SJCRH30 (cell line): Measurements from ENCODE around the gene KLF7. TPM values are rescaled to one million over a fixed set of nuclear protein-coding genes. Genes with fewer than 3 reads are reported as not detected.

ENCODE experiments used
- DNase-seq, 2 experiments: peaks; one replicate each; pipeline ENCODE4 v3.0.0-alpha.2; 2015 to 2020
- H3K27ac ChIP-seq: fragments of 250-450 bp; sonication (Bioruptor Pico); 2 replicates; pipeline ENCODE4 v1.5.1; 2020; ENCODE audit warnings: mild to moderate bottlenecking, moderate library complexity
- H3K27me3 ChIP-seq: fragments of 250-450 bp; sonication (Bioruptor Pico); 2 replicates; pipeline ENCODE4 v1.5.1; 2020; ENCODE audit warnings: mild to moderate bottlenecking, moderate library complexity
- H3K36me3 ChIP-seq: fragments of 250-450 bp; sonication (Bioruptor Pico); 2 replicates; pipeline ENCODE4 v1.5.1; 2020; ENCODE audit warnings: mild to moderate bottlenecking, moderate library complexity
- H3K4me1 ChIP-seq: fragments of 250-450 bp; sonication (Bioruptor Pico); 2 replicates; pipeline ENCODE4 v1.5.1; 2020; ENCODE audit warnings: mild to moderate bottlenecking, moderate library complexity
- H3K4me3 ChIP-seq: fragments of 250-450 bp; sonication (Bioruptor Pico); 2 replicates; pipeline ENCODE4 v1.5.1; 2020; ENCODE audit warnings: mild to moderate bottlenecking, moderate library complexity
- H3K9me3 ChIP-seq: fragments of 250-450 bp; sonication (Bioruptor Pico); replicated peaks from 2 replicates; pipeline ENCODE4 v1.5.1; 2020; ENCODE audit warnings: mild to moderate bottlenecking, moderate library complexity
- total RNA-seq: library from RNA; depleted of rRNA; stranded (reverse); fragments of >200 nt; shearing (Covaris generic); gene quantifications from 2 replicates; pipeline ENCODE4 v1.2.3, GENCODE V29; 2014

KLF7 gene
- total RNA-seq, 1 experiment from 2014 or later: 6.7 TPM

GRCh38 chr2:207071820-207072219, 93.9 kb downstream of the KLF7 start:
- H3K4me3 ChIP-seq: no peak overlapping the region
- DNase-seq: no peak
- no peaks in the 10 kb centered on the region for H3K36me3 ChIP-seq
- H3K4me1 ChIP-seq: peaks cover 18% of the 10 kb centered on the region
- H3K27ac ChIP-seq: no peak overlapping the region
- H3K27me3 ChIP-seq: no peaks in the 10 kb centered on the region
- H3K9me3 ChIP-seq: no peaks in the 10 kb centered on the region

GRCh38 chr2:207067473-207067872, 98.3 kb downstream of the KLF7 start:
- H3K27ac ChIP-seq: no peak overlapping the region
- no peak overlapping the region for H3K4me3 ChIP-seq
- no peaks in the 10 kb centered on the region for H3K36me3 ChIP-seq
- peaks cover 14% of the 10 kb centered on the region for H3K4me1 ChIP-seq
- H3K9me3 ChIP-seq: no peaks in the 10 kb centered on the region; the same call in 1 of the 2 replicates
- no peaks in the 10 kb centered on the region for H3K27me3 ChIP-seq
- DNase-seq: no peak

GRCh38 chr2:207066791-207067460, 98.8 kb downstream of the KLF7 start:
- no peaks in the 10 kb centered on the region for H3K27me3 ChIP-seq
- H3K4me1 ChIP-seq: peaks cover 14% of the 10 kb centered on the region
- no peaks in the 10 kb centered on the region; the same call in 1 of the 2 replicates for H3K9me3 ChIP-seq
- no peak overlapping the region for H3K27ac ChIP-seq
- H3K4me3 ChIP-seq: no peak overlapping the region
- DNase-seq: peak in 1 of 2 experiments; percentile 27
- no peaks in the 10 kb centered on the region for H3K36me3 ChIP-seq

GRCh38 chr2:207066166-207066565, 99.6 kb downstream of the KLF7 start:
- no peaks in the 10 kb centered on the region for H3K36me3 ChIP-seq
- no peak overlapping the region for H3K4me3 ChIP-seq
- H3K4me1 ChIP-seq: peaks cover 14% of the 10 kb centered on the region
- no peaks in the 10 kb centered on the region; the same call in 1 of the 2 replicates for H3K9me3 ChIP-seq
- no peaks in the 10 kb centered on the region for H3K27me3 ChIP-seq
- DNase-seq: no peak
- no peak overlapping the region for H3K27ac ChIP-seq

GRCh38 chr2:207064128-207064690, 101.5 kb downstream of the KLF7 start:
- Histone ChIP-seq H3K9me3 (no peaks in the 10 kb centered on the region; the same call in 1 of the 2 replicates), H3K27me3 (no peaks in the 10 kb centered on the region), H3K4me3 (no peak overlapping the region), H3K36me3 (no peaks in the 10 kb centered on the region), H3K4me1 (peaks cover 12% of the 10 kb centered on the region), H3K27ac (no peak overlapping the region)
- DNase-seq: no peak

GRCh38 chr2:207061181-207061580, 104.6 kb downstream of the KLF7 start:
- H3K4me1 ChIP-seq: peaks cover 2% of the 10 kb centered on the region
- H3K9me3 ChIP-seq: no peaks in the 10 kb centered on the region
- no peak overlapping the region for H3K27ac ChIP-seq
- no peak overlapping the region for H3K4me3 ChIP-seq
- DNase-seq: no peak
- no peaks in the 10 kb centered on the region for H3K36me3 ChIP-seq
- no peaks in the 10 kb centered on the region for H3K27me3 ChIP-seq

GRCh38 chr2:207055257-207055656, 110.5 kb downstream of the KLF7 start:
- Histone ChIP-seq H3K27ac (peak overlapping the region; percentile 89), H3K9me3 (no peaks in the 10 kb centered on the region), H3K27me3 (no peaks in the 10 kb centered on the region), H3K4me1 (peaks cover 17% of the 10 kb centered on the region), H3K36me3 (no peaks in the 10 kb centered on the region), H3K4me3 (no peak overlapping the region)
- DNase-seq: peak; percentile 88 to 93

GRCh38 chr2:207054521-207054920, 111.2 kb downstream of the KLF7 start:
- no peaks in the 10 kb centered on the region for H3K36me3 ChIP-seq
- peak in 1 of 2 experiments; percentile 15 for DNase-seq
- H3K27ac ChIP-seq: peak overlapping the region; percentile 89
- H3K4me3 ChIP-seq: no peak overlapping the region
- H3K27me3 ChIP-seq: no peaks in the 10 kb centered on the region
- no peaks in the 10 kb centered on the region for H3K9me3 ChIP-seq
- peaks cover 17% of the 10 kb centered on the region for H3K4me1 ChIP-seq

- no peak for DNase-seq
- Histone ChIP-seq H3K27me3 (no peaks in the 10 kb centered on the region), H3K4me3 (no peak overlapping the region), H3K9me3 (no peaks in the 10 kb centered on the region), H3K36me3 (no peaks in the 10 kb centered on the region), H3K4me1 (peaks cover 17% of the 10 kb centered on the region), H3K27ac (no peak overlapping the region)
Measured at GRCh38 chr2:207051385-207051965, 114.3 kb downstream of the KLF7 start.

- no peaks in the 10 kb centered on the region for H3K27me3 ChIP-seq
- no peaks in the 10 kb centered on the region; the same call in 1 of the 2 replicates for H3K4me1 ChIP-seq
- DNase-seq: no peak
- no peaks in the 10 kb centered on the region for H3K36me3 ChIP-seq
- H3K9me3 ChIP-seq: no peaks in the 10 kb centered on the region
- no peak overlapping the region for H3K4me3 ChIP-seq
- H3K27ac ChIP-seq: no peak overlapping the region
Measured at GRCh38 chr2:207049122-207049521, 116.6 kb downstream of the KLF7 start.

- Histone ChIP-seq H3K36me3 (no peaks in the 10 kb centered on the region), H3K27me3 (no peaks in the 10 kb centered on the region), H3K4me3 (no peak overlapping the region), H3K27ac (no peak overlapping the region), H3K4me1 (no peaks in the 10 kb centered on the region), H3K9me3 (no peaks in the 10 kb centered on the region)
- no peak for DNase-seq
Measured at GRCh38 chr2:207048416-207048815, 117.3 kb downstream of the KLF7 start.

GRCh38 chr2:207046724-207047123, 119.0 kb downstream of the KLF7 start:
- Histone ChIP-seq H3K36me3 (no peaks in the 10 kb centered on the region), H3K27me3 (no peaks in the 10 kb centered on the region), H3K9me3 (no peaks in the 10 kb centered on the region), H3K27ac (no peak overlapping the region), H3K4me1 (no peaks in the 10 kb centered on the region), H3K4me3 (no peak overlapping the region)
- no peak for DNase-seq

GRCh38 chr2:207045531-207045930, 120.2 kb downstream of the KLF7 start:
- Histone ChIP-seq H3K4me3 (no peak overlapping the region), H3K36me3 (no peaks in the 10 kb centered on the region), H3K27ac (no peak overlapping the region), H3K9me3 (no peaks in the 10 kb centered on the region), H3K4me1 (no peaks in the 10 kb centered on the region), H3K27me3 (no peaks in the 10 kb centered on the region)
- DNase-seq: no peak

GRCh38 chr2:207044379-207045362, 121.1 kb downstream of the KLF7 start:
- no peaks in the 10 kb centered on the region for H3K9me3 ChIP-seq
- H3K27me3 ChIP-seq: no peaks in the 10 kb centered on the region
- H3K4me3 ChIP-seq: no peak overlapping the region
- DNase-seq: no peak
- no peak overlapping the region for H3K27ac ChIP-seq
- H3K36me3 ChIP-seq: no peaks in the 10 kb centered on the region
- H3K4me1 ChIP-seq: no peaks in the 10 kb centered on the region
